ENCODE data around the gene DCDC1. TPM values are rescaled to one million over a fixed set of nuclear protein-coding genes. Genes with fewer than 3 reads are reported as not detected.
A peak's percentile ranks its signal among the peaks of the same experiment; 100 is the strongest.

DCDC1 gene
- total and polyA plus RNA-seq, 2 donors from 2014 or later = 0.39 to 6.6 TPM

GRCh38 chr11:30879322-30880005 lies 490.1 kb downstream of the DCDC1 start:
- intact Hi-C loops (cut with DNase I) = no loop called here
- TF ChIP-seq CTCF (IDR thresholded peaks at IDR 0.05; ENCODE audit: borderline replicate concordance, extremely low read depth, insufficient read depth) = no peak
- Histone ChIP-seq H3K27me3 (ENCODE audit: control insufficient read depth, insufficient read depth, low read length) (no peaks in the 10 kb centered on the region), H3K9me3 (ENCODE audit: control insufficient read depth in 2 of 3, insufficient read depth in 1 of 3, low read length in 3 of 3) (no peaks in the 10 kb centered on the region), H3K9ac (ENCODE audit: low read length in 3 of 3) (no peak overlapping the region), H3K27ac (ENCODE audit: low read depth in 2 of 2, low read length in 2 of 2) (no peak overlapping the region), H3K4me1 (ENCODE audit: control insufficient read depth in 2 of 3, insufficient read depth in 2 of 3, low read depth in 1 of 3, low read length in 3 of 3) (no peaks in the 10 kb centered on the region), H3K36me3 (ENCODE audit: control insufficient read depth in 2 of 3, insufficient read depth in 3 of 3, low read length in 3 of 3) (no peaks in the 10 kb centered on the region), H3K4me3 (ENCODE audit: low read length in 3 of 3) (no peak overlapping the region)
- DNase-seq (peak in 2 of 5 donors; percentile 36 to 80), FAIRE-seq (no peak)

- intact Hi-C loops (cut with DNase I) = no loop called here
- H3K27ac ChIP-seq (ENCODE audit: low read depth in 2 of 2, low read length in 2 of 2) = no peak overlapping the region
- no peak overlapping the region for H3K9ac ChIP-seq (ENCODE audit: low read length in 3 of 3)
- H3K36me3 ChIP-seq (ENCODE audit: control insufficient read depth in 2 of 3, insufficient read depth in 3 of 3, low read length in 3 of 3) = no peaks in the 10 kb centered on the region
- no peak for TF ChIP-seq CTCF (IDR thresholded peaks at IDR 0.05; ENCODE audit: borderline replicate concordance, extremely low read depth, insufficient read depth)
- no peak overlapping the region for H3K4me3 ChIP-seq (ENCODE audit: low read length in 3 of 3)
- no peaks in the 10 kb centered on the region for H3K27me3 ChIP-seq (ENCODE audit: control insufficient read depth, insufficient read depth, low read length)
- FAIRE-seq = no peak
- no peak for DNase-seq
- no peaks in the 10 kb centered on the region for H3K4me1 ChIP-seq (ENCODE audit: control insufficient read depth in 2 of 3, insufficient read depth in 2 of 3, low read depth in 1 of 3, low read length in 3 of 3)
- H3K9me3 ChIP-seq (ENCODE audit: control insufficient read depth in 2 of 3, insufficient read depth in 1 of 3, low read length in 3 of 3) = no peaks in the 10 kb centered on the region
Observed at GRCh38 chr11:30878400-30878799, 491.1 kb downstream of the DCDC1 start.

- Histone ChIP-seq H3K9me3 (ENCODE audit: control insufficient read depth in 2 of 3, insufficient read depth in 1 of 3, low read length in 3 of 3) (no peaks in the 10 kb centered on the region), H3K9ac (ENCODE audit: low read length in 3 of 3) (no peak overlapping the region), H3K27me3 (ENCODE audit: control insufficient read depth, insufficient read depth, low read length) (no peaks in the 10 kb centered on the region), H3K4me3 (ENCODE audit: low read length in 3 of 3) (no peak overlapping the region), H3K36me3 (ENCODE audit: control insufficient read depth in 2 of 3, insufficient read depth in 3 of 3, low read length in 3 of 3) (no peaks in the 10 kb centered on the region), H3K4me1 (ENCODE audit: control insufficient read depth in 2 of 3, insufficient read depth in 2 of 3, low read depth in 1 of 3, low read length in 3 of 3) (no peaks in the 10 kb centered on the region), H3K27ac (ENCODE audit: low read depth in 2 of 2, low read length in 2 of 2) (no peak overlapping the region)
- no peak for TF ChIP-seq CTCF (IDR thresholded peaks at IDR 0.05; ENCODE audit: borderline replicate concordance, extremely low read depth, insufficient read depth)
- intact Hi-C loops (cut with DNase I) = no loop called here
- peak in 1 of 5 donors; percentile 44 for DNase-seq
- no peak for FAIRE-seq
Observed at GRCh38 chr11:30876663-30877396, 492.7 kb downstream of the DCDC1 start.

Measured in kidney (tissue), 14 donors.